C4-2B (cell line): ENCODE data around the gene RASL12.

ENCODE experiments used
- ZFX ChIP-seq: fragments of 450-650 bp; IDR thresholded peaks from 2 replicates; pipeline ENCODE4 v1.6.1; 2017
- TF ChIP-seq, protein P1 (sequence below): fragments of 450-650 bp; conservative IDR thresholded peaks from 2 replicates; pipeline ENCODE4 v1.5.1; 2017; ENCODE audit warnings: mild to moderate bottlenecking

DNA sequence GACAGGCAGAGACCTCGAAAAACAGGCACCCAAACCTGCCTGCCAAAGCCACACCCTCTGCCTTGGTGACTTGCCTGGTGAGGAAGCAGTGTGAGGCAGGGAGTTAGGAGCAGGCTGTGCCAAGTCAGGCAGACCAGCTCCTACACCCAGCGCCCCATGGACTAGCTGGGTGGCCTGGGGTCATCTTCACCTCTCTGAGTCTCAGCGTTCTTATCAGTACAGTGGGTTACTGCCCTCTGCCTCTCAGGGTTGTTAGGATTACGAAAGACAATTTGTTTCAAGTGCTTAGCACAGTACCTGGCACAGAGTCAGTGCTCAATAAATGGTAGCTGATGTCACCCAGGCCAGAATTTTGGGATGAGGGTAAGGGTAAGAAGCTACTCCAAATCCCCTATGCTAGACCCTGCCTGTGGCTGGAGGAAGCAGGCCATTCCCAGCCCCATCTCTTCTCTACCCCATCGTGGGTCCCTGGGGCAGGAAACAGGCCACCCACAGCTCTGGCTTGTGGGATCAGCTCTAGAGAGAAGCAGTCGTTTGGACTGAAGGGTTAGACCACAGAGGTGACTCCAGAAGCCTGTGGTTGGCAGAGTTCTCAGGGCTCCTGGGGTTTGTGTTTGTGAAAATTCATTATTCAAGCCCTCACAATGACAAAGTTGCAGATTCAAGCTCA is 12.5 kb downstream of the RASL12 start:
- TF ChIP-seq, protein P1, sequence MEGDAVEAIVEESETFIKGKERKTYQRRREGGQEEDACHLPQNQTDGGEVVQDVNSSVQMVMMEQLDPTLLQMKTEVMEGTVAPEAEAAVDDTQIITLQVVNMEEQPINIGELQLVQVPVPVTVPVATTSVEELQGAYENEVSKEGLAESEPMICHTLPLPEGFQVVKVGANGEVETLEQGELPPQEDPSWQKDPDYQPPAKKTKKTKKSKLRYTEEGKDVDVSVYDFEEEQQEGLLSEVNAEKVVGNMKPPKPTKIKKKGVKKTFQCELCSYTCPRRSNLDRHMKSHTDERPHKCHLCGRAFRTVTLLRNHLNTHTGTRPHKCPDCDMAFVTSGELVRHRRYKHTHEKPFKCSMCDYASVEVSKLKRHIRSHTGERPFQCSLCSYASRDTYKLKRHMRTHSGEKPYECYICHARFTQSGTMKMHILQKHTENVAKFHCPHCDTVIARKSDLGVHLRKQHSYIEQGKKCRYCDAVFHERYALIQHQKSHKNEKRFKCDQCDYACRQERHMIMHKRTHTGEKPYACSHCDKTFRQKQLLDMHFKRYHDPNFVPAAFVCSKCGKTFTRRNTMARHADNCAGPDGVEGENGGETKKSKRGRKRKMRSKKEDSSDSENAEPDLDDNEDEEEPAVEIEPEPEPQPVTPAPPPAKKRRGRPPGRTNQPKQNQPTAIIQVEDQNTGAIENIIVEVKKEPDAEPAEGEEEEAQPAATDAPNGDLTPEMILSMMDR: no peak
- no peak for TF ChIP-seq ZFX
